Stimulated activated CD4-positive, alpha-beta T cell treated with anti-CD3 and anti-CD28 coated beads, Interleukin-15, amount 100 ng/mL, for 24 hours (primary cell): Measurements from ENCODE around the gene UPK3B.
"Not testable (repeated sequence)": the region's sequence is repeated elsewhere in the genome, so short reads cannot be mapped to it uniquely, and the experiment has no call there.

ENCODE experiments used
- DNase-seq: peaks from one replicate; pipeline ENCODE4 v3.0.0-alpha.2; 2020

The UPK3B gene

GRCh38 chr7:76509931-76510877, at the start of gene UPK3B:
Gene UPK3B (plus strand): TSS chr7:76510552. CDS start chr7:76510653, 101 bp downstream.
- no peak for DNase-seq

- not testable (repeated sequence) for DNase-seq
These were observed 49.6 kb upstream of the UPK3B start for GRCh38 chr7:76460767-76461166.

- peak; percentile 43 for DNase-seq
These were observed 48.8 kb upstream of the UPK3B start, which contains the start of gene DTX2 for GRCh38 chr7:76461464-76462101. Gene DTX2 (plus strand): TSS chr7:76461709. CDS start chr7:76480510, 18,801 bp downstream.

GRCh38 chr7:76462271-76462882, 48.0 kb upstream of the UPK3B start:
- not testable (repeated sequence) for DNase-seq

GRCh38 chr7:76464959-76465358, 45.4 kb upstream of the UPK3B start:
- not testable (repeated sequence) for DNase-seq

GRCh38 chr7:76465950-76466349, 44.4 kb upstream of the UPK3B start:
- not testable (repeated sequence) for DNase-seq

GRCh38 chr7:76467743-76468404, 42.5 kb upstream of the UPK3B start:
- DNase-seq, result not testable (repeated sequence)

GRCh38 chr7:76471556-76472221, 38.7 kb upstream of the UPK3B start:
- not testable (repeated sequence) for DNase-seq

GRCh38 chr7:76473097-76473496, 37.3 kb upstream of the UPK3B start:
- DNase-seq, result not testable (repeated sequence)

- not testable (repeated sequence) for DNase-seq
These were observed 34.1 kb upstream of the UPK3B start for GRCh38 chr7:76476280-76476679.

- not testable (repeated sequence) for DNase-seq
These were observed 33.4 kb upstream of the UPK3B start for GRCh38 chr7:76476742-76477474.

GRCh38 chr7:76479628-76480027, 30.7 kb upstream of the UPK3B start:
- not testable (repeated sequence) for DNase-seq

GRCh38 chr7:76480403-76481253, 29.7 kb upstream of the UPK3B start:
- not testable (repeated sequence) for DNase-seq

GRCh38 chr7:76482660-76483059, 27.7 kb upstream of the UPK3B start:
- not testable (repeated sequence) for DNase-seq

- DNase-seq, result not testable (repeated sequence)
These were observed 27.3 kb upstream of the UPK3B start for GRCh38 chr7:76483081-76483480.

- DNase-seq, result not testable (repeated sequence)
These were observed 25.9 kb upstream of the UPK3B start for GRCh38 chr7:76484456-76484855.

GRCh38 chr7:76485822-76486610, 24.3 kb upstream of the UPK3B start:
- not testable (repeated sequence) for DNase-seq

GRCh38 chr7:76486618-76487017, 23.7 kb upstream of the UPK3B start:
- DNase-seq, result peak; percentile 40

- not testable (repeated sequence) for DNase-seq
These were observed 22.4 kb upstream of the UPK3B start for GRCh38 chr7:76487969-76488368.
